WTC11 (cell line): ENCODE measurements around the gene TKT. TPM values are rescaled to one million over a fixed set of nuclear protein-coding genes. Genes with fewer than 3 reads are reported as not detected.
A peak's percentile ranks its signal among the peaks of the same experiment; 100 is the strongest.

ENCODE experiments used
- ATAC-seq: fragments of 200-7000 bp; cut with Tn5 transposase; 2 replicates; pipeline ENCODE4 v1.10.0; 2021; ENCODE audit warnings: mild to moderate bottlenecking, moderate library complexity
- CTCF ChIA-PET: fragments of 300-600 bp; sonication (Branson Sonifier 250); formaldehyde crosslinking; loops from one replicate; lab custom pipeline; 2021; ENCODE audit warnings: antibody characterized with exemption; lab: Charles Lee
- POLR2A ChIA-PET: fragments of 350-600 bp; sonication (Branson Sonifier 250); formaldehyde crosslinking; loops from one replicate; lab custom pipeline; 2021; ENCODE audit warnings: antibody characterized with exemption; lab: Charles Lee
- DNase-seq: peaks from one replicate; pipeline ENCODE4 v3.0.0; 2021; ENCODE audit warnings: low spot score
- H3K27ac Mint-ChIP-seq: 2 replicates; pipeline ENCODE4 v1.8.0; 2021; ENCODE audit warnings: mixed read lengths
- H3K27me3 Mint-ChIP-seq: 2 replicates; pipeline ENCODE4 v1.8.0; 2021; ENCODE audit warnings: low read depth, mild to moderate bottlenecking, moderate library complexity, mixed read lengths
- H3K36me3 Mint-ChIP-seq: 2 replicates; pipeline ENCODE4 v1.8.0; 2021; ENCODE audit warnings: mixed read lengths
- H3K4me1 Mint-ChIP-seq: 2 replicates; pipeline ENCODE4 v1.8.0; 2022; ENCODE audit warnings: mixed read lengths
- H3K4me3 Mint-ChIP-seq: 2 replicates; pipeline ENCODE4 v1.8.0; 2021; ENCODE audit warnings: mild to moderate bottlenecking, moderate library complexity, mixed read lengths
- H3K9me3 Mint-ChIP-seq: 2 replicates; pipeline ENCODE4 v1.8.0; 2021; ENCODE audit warnings: mixed read lengths
- FOXK1 ChIP-seq: sonication (generic); formaldehyde crosslinking; IDR thresholded peaks from 2 replicates; pipeline ENCODE4 v1.8.0; 2022; ENCODE audit warnings: mild to moderate bottlenecking, moderate library complexity, missing genetic modification reagents
- GTF2I ChIP-seq: fragments of 250-450 bp; sonication (Bioruptor Pico); conservative IDR thresholded peaks from 2 replicates; pipeline ENCODE4 v1.4.0; 2021; ENCODE audit warnings: mild to moderate bottlenecking
- HMGA2 ChIP-seq: fragments of 250-450 bp; sonication (Bioruptor Pico); IDR thresholded peaks from 2 replicates; pipeline ENCODE4 v1.4.0; 2021; ENCODE audit warnings: mild to moderate bottlenecking, moderate library complexity
- JAZF1 ChIP-seq: fragments of 250-450 bp; sonication (Bioruptor Pico); IDR thresholded peaks from 2 replicates; pipeline ENCODE4 v1.9.0; 2021; ENCODE audit warnings: moderate library complexity, mild to moderate bottlenecking, inconsistent platforms
- MYBL2 ChIP-seq: sonication (generic); formaldehyde crosslinking; IDR thresholded peaks from 2 replicates; pipeline ENCODE4 v1.8.1; 2023; ENCODE audit warnings: mild to moderate bottlenecking, moderate library complexity, missing genetic modification reagents
- NFE2L1 ChIP-seq: sonication (generic); formaldehyde crosslinking; IDR thresholded peaks from 2 replicates; pipeline ENCODE4 v1.8.1; 2023; ENCODE audit warnings: missing genetic modification reagents
- PRDM15 ChIP-seq: sonication (generic); formaldehyde crosslinking; IDR thresholded peaks from 2 replicates; pipeline ENCODE4 v1.8.0; 2022; ENCODE audit warnings: missing genetic modification reagents
- ZBTB21 ChIP-seq: sonication (generic); formaldehyde crosslinking; IDR thresholded peaks from 2 replicates; pipeline ENCODE4 v1.8.1; 2023; ENCODE audit warnings: mild to moderate bottlenecking, missing genetic modification reagents, borderline replicate concordance
- ZNF263 ChIP-seq: sonication (generic); formaldehyde crosslinking; IDR thresholded peaks from 2 replicates; pipeline ENCODE4 v1.8.1; 2022; ENCODE audit warnings: low read depth, mild to moderate bottlenecking, moderate library complexity, missing genetic modification reagents
- ZNF281 ChIP-seq: sonication (generic); formaldehyde crosslinking; IDR thresholded peaks from 2 replicates; pipeline ENCODE4 v1.8.0; 2023; ENCODE audit warnings: mild to moderate bottlenecking, missing genetic modification reagents
- total RNA-seq: library from RNA; stranded (reverse); gene quantifications from 3 replicates; pipeline ENCODE4 v1.2.3, GENCODE V29; 2021
- TF ChIP-seq, protein P1 (sequence below): sonication (generic); formaldehyde crosslinking; IDR thresholded peaks from 2 replicates; pipeline ENCODE4 v1.8.1; 2022; ENCODE audit warnings: missing genetic modification reagents, borderline replicate concordance
- TF ChIP-seq, protein P2 (sequence below): fragments of 250-450 bp; sonication (Bioruptor Pico); IDR thresholded peaks from 2 replicates; pipeline ENCODE4 v2.1.2; 2022; ENCODE audit warnings: mild to moderate bottlenecking, moderate library complexity
- TF ChIP-seq, protein P3 (sequence below): sonication (generic); formaldehyde crosslinking; IDR thresholded peaks from 2 replicates; pipeline ENCODE4 v1.8.0; 2023; ENCODE audit warnings: missing genetic modification reagents, mild to moderate bottlenecking, borderline replicate concordance
- TF ChIP-seq, protein P4 (sequence below): fragments of 250-450 bp; sonication (Bioruptor Pico); IDR thresholded peaks from 2 replicates; pipeline ENCODE4 v1.9.0; 2021; ENCODE audit warnings: moderate library complexity, mild to moderate bottlenecking, inconsistent platforms, borderline replicate concordance

TKT gene
- total RNA-seq, 1 experiment from 2014 or later, result 1,040 TPM

DNA sequence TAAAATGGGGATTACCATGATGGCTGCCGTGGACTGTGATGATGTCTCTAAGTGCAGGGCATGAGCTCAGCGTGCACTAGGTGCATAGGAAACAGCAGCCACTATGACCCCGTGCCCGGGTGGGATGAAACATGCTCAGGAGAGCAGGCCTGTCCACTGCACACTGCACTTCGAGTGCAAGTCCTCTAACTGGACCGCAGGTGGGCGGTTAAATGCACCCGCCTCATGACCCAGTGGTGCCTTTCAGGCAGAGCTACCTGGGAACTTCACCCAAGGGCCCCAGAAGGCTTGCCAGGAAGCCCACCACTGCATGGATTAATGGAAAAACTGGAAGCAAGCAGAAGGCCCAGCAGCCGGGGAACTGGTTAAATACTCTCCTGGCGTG is 60.8 kb downstream of the TKT start (continued):
- TF ChIP-seq PRDM15 (CRISPR knock-in tag) (no peak), ZNF263 (CRISPR knock-in tag) (no peak), JAZF1 (no peak), NFE2L1 (CRISPR knock-in tag) (no peak), MYBL2 (CRISPR knock-in tag) (no peak), ZBTB21 (CRISPR knock-in tag) (no peak), HMGA2 (no peak)
- TF ChIP-seq, protein P1, sequence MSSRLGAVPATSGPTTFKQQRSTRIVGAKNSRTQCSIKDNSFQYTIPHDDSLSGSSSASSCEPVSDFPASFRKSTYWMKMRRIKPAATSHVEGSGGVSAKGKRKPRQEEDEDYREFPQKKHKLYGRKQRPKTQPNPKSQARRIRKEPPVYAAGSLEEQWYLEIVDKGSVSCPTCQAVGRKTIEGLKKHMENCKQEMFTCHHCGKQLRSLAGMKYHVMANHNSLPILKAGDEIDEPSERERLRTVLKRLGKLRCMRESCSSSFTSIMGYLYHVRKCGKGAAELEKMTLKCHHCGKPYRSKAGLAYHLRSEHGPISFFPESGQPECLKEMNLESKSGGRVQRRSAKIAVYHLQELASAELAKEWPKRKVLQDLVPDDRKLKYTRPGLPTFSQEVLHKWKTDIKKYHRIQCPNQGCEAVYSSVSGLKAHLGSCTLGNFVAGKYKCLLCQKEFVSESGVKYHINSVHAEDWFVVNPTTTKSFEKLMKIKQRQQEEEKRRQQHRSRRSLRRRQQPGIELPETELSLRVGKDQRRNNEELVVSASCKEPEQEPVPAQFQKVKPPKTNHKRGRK (CRISPR knock-in tag), result no peak
- TF ChIP-seq, protein P2, sequence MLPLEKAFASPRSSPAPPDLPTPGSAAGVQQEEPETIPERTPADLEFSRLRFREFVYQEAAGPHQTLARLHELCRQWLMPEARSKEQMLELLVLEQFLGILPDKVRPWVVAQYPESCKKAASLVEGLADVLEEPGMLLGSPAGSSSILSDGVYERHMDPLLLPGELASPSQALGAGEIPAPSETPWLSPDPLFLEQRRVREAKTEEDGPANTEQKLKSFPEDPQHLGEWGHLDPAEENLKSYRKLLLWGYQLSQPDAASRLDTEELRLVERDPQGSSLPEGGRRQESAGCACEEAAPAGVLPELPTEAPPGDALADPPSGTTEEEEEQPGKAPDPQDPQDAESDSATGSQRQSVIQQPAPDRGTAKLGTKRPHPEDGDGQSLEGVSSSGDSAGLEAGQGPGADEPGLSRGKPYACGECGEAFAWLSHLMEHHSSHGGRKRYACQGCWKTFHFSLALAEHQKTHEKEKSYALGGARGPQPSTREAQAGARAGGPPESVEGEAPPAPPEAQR (CRISPR knock-in tag), result no peak
- TF ChIP-seq, protein P3, sequence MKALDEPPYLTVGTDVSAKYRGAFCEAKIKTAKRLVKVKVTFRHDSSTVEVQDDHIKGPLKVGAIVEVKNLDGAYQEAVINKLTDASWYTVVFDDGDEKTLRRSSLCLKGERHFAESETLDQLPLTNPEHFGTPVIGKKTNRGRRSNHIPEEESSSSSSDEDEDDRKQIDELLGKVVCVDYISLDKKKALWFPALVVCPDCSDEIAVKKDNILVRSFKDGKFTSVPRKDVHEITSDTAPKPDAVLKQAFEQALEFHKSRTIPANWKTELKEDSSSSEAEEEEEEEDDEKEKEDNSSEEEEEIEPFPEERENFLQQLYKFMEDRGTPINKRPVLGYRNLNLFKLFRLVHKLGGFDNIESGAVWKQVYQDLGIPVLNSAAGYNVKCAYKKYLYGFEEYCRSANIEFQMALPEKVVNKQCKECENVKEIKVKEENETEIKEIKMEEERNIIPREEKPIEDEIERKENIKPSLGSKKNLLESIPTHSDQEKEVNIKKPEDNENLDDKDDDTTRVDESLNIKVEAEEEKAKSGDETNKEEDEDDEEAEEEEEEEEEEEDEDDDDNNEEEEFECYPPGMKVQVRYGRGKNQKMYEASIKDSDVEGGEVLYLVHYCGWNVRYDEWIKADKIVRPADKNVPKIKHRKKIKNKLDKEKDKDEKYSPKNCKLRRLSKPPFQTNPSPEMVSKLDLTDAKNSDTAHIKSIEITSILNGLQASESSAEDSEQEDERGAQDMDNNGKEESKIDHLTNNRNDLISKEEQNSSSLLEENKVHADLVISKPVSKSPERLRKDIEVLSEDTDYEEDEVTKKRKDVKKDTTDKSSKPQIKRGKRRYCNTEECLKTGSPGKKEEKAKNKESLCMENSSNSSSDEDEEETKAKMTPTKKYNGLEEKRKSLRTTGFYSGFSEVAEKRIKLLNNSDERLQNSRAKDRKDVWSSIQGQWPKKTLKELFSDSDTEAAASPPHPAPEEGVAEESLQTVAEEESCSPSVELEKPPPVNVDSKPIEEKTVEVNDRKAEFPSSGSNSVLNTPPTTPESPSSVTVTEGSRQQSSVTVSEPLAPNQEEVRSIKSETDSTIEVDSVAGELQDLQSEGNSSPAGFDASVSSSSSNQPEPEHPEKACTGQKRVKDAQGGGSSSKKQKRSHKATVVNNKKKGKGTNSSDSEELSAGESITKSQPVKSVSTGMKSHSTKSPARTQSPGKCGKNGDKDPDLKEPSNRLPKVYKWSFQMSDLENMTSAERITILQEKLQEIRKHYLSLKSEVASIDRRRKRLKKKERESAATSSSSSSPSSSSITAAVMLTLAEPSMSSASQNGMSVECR, result no peak
- TF ChIP-seq, protein P4, sequence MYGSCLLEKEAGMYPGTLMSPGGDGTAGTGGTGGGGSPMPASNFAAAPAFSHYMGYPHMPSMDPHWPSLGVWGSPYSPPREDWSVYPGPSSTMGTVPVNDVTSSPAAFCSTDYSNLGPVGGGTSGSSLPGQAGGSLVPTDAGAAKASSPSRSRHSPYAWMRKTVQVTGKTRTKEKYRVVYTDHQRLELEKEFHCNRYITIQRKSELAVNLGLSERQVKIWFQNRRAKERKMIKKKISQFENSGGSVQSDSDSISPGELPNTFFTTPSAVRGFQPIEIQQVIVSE (CRISPR knock-in tag), result no peak

- peak overlapping the region; percentile 12; the same call in 1 of the 2 replicates for H3K27ac Mint-ChIP-seq
- peaks cover 27% of the 10 kb centered on the region for H3K4me1 Mint-ChIP-seq
- TF ChIP-seq ZNF281 (CRISPR knock-in tag) (no peak), GTF2I (CRISPR knock-in tag) (no peak), PRDM15 (CRISPR knock-in tag) (peak; percentile 93), FOXK1 (0 out of 2 replicates have a peak, but pooled peaks have one; percentile 16)
- CTCF ChIA-PET, result interaction anchor here (1.0 to 3.2 kb wide), 8 partner anchors 25 to 86 kb away, joined by 3 to 48 read pairs (median 20); partner anchors contain the start of gene PRKCD
- POLR2A ChIA-PET, result interaction anchor here (2.7 kb wide), 1 partner anchor 34 kb away, joined by 7 read pairs; the partner anchor contains the start of gene PRKCD
- no peak for DNase-seq
- no peaks in the 10 kb centered on the region for H3K9me3 Mint-ChIP-seq
- no peak overlapping the region for H3K4me3 Mint-ChIP-seq
- peaks cover 5% of the 10 kb centered on the region; the same call in 1 of the 2 replicates for H3K27me3 Mint-ChIP-seq
- H3K36me3 Mint-ChIP-seq, result peaks cover 4% of the 10 kb centered on the region; the same call in 1 of the 2 replicates
- ATAC-seq, result peak; percentile 48
Measured at GRCh38 chr3:53194210-53195065, 61.4 kb downstream of the TKT start.
